Smooth muscle cell (in vitro differentiated cells): ENCODE data around the gene DYNC2H1. TPM values are rescaled to one million over a fixed set of nuclear protein-coding genes. Genes with fewer than 3 reads are reported as not detected.

Experiments
- DNase-seq: peaks from one replicate; lab custom pipeline; 2025; ENCODE audit not compliant: unreplicated experiment; lab: John Stamatoyannopoulos, UW
- H2AFZ ChIP-seq: fragments of 200-600 bp; sonication (generic); 2 replicates; pipeline ENCODE4 v1.6.0; 2016; ENCODE audit warnings: antibody characterized with exemption, low read depth, mild to moderate bottlenecking
- H3F3A ChIP-seq: fragments of 200-600 bp; sonication (generic); 2 replicates; pipeline ENCODE4 v1.6.0; 2017; ENCODE audit warnings: antibody characterized with exemption, low read depth
- H3K27ac ChIP-seq: fragments of 200-600 bp; sonication (generic); 2 replicates; pipeline ENCODE4 v1.5.1; 2016; ENCODE audit warnings: low read depth, mild to moderate bottlenecking
- H3K27me3 ChIP-seq: fragments of 200-600 bp; sonication (generic); 2 replicates; pipeline ENCODE4 v1.6.1; 2016; ENCODE audit warnings: low read depth, mild to moderate bottlenecking
- H3K36me3 ChIP-seq: fragments of 200-600 bp; sonication (generic); 2 replicates; pipeline ENCODE4 v1.5.1; 2016; ENCODE audit warnings: low read depth
- H3K4me1 ChIP-seq: fragments of 200-600 bp; sonication (generic); 2 replicates; pipeline ENCODE4 v1.5.1; 2016; ENCODE audit warnings: low read depth
- H3K4me2 ChIP-seq: fragments of 200-600 bp; sonication (generic); 2 replicates; pipeline ENCODE4 v1.6.0; 2016; ENCODE audit warnings: mild to moderate bottlenecking
- H3K4me3 ChIP-seq: fragments of 200-600 bp; sonication (generic); 2 replicates; pipeline ENCODE4 v1.5.1; 2016; ENCODE audit warnings: mild to moderate bottlenecking
- H3K79me2 ChIP-seq: fragments of 200-600 bp; sonication (generic); 2 replicates; pipeline ENCODE4 v1.6.0; 2016; ENCODE audit warnings: low read depth, mild to moderate bottlenecking
- H3K9ac ChIP-seq: fragments of 200-600 bp; sonication (generic); 2 replicates; pipeline ENCODE4 v1.6.0; 2016; ENCODE audit warnings: low read depth
- H3K9me3 ChIP-seq: fragments of 200-600 bp; sonication (generic); replicated peaks from 2 replicates; pipeline ENCODE4 v1.5.1; 2016; ENCODE audit warnings: low read depth
- H4K20me1 ChIP-seq: fragments of 200-600 bp; sonication (generic); 2 replicates; pipeline ENCODE4 v1.6.0; 2016; ENCODE audit warnings: low read depth
- CTCF ChIP-seq: fragments of 200-600 bp; sonication (generic); IDR thresholded peaks from 2 replicates; pipeline ENCODE4 v1.5.1; 2017; ENCODE audit warnings: borderline replicate concordance, mild to moderate bottlenecking, antibody characterized with exemption; ENCODE audit not compliant: insufficient read depth, poor library complexity, severe bottlenecking
- WGBS: methylation state at CpG from one replicate; pipeline ENCODE4 v1.1.7; 2016; ENCODE audit warnings: low lambda C conversion rate; 5-methylcytosine and 5-hydroxymethylcytosine counted together
- polyA plus RNA-seq: library from polyadenylated mRNA; unstranded; fragments of >200 nt; fragmentation: Nextera tagmentation; extraction: Ambion mirVana; gene quantifications from 2 replicates; pipeline ENCODE4 v1.2.1, GENCODE V29; 2016
- total RNA-seq: library from RNA; depleted of rRNA; stranded (reverse); fragments of >200 nt; gene quantifications from 2 replicates; pipeline ENCODE4 v1.2.3, GENCODE V29; 2014

DYNC2H1 gene
- total and polyA plus RNA-seq, 2 experiments from 2014 or later = 2.3 to 10.8 TPM

GRCh38 chr11:103332409-103332808 is 223.2 kb downstream of the DYNC2H1 start:
- Histone ChIP-seq H4K20me1 (no peaks in the 10 kb centered on the region), H3K4me3 (no peak overlapping the region), H3K79me2 (no peaks in the 10 kb centered on the region), H3K4me1 (no peaks in the 10 kb centered on the region), H3F3A (no peaks in the 10 kb centered on the region), H3K4me2 (no peak overlapping the region), H3K27me3 (no peaks in the 10 kb centered on the region), H2AFZ (no peak overlapping the region), H3K27ac (no peak overlapping the region), H3K36me3 (no peaks in the 10 kb centered on the region), H3K9me3 (no peaks in the 10 kb centered on the region), H3K9ac (no peak overlapping the region)
- no peak for TF ChIP-seq CTCF
- WGBS = 86% methylated on average over 6 of the region's 6 CpGs
- DNase-seq = no peak

DNA sequence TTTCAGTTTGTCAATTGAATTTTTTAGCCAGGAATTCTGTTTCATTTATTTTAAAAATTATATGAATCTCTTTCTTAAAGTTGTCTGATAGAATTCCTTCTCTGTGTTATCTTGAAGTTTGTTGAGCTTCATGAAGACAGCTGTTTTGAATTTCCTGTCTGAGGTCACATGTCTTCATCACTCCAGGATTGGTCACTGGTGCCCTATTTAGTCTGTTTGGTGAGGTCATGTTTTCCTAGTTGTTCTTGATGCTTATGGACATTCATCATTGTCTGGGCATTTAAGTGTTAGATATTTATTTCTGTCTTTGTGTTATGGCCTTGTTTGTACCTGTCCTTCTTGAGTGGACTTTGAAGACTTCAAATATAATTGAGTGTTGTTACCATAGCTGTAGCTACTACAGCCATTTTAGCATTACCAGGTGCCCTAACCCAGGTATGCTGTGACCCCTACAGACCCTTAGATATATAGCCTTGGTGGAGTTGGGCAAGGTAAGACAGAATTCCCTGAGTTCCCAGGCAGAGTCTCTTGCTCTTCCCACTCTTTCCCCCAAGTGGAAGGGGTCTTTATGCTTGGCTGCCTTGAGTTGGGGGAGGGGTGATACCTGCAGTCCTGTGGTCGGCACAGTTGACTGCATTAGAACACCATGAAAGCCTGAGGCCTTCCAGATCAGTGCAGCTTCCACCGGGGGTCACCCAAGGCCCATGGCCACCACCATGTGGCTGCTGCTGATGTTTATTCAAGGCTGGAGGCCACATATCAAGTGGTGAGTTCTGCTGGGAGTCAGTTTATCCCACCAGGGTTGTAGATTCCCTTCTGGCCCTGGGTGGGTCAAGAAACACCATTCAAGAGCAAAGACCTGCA is 229.6 kb downstream of the DYNC2H1 start:
- DNase-seq = no peak
- Histone ChIP-seq H3K9ac (no peak overlapping the region), H3K4me3 (no peak overlapping the region), H3K9me3 (no peaks in the 10 kb centered on the region), H2AFZ (no peak overlapping the region), H3K4me1 (no peaks in the 10 kb centered on the region), H3F3A (no peaks in the 10 kb centered on the region), H3K4me2 (no peak overlapping the region), H3K27me3 (no peaks in the 10 kb centered on the region), H3K79me2 (no peaks in the 10 kb centered on the region), H3K27ac (no peak overlapping the region), H3K36me3 (no peaks in the 10 kb centered on the region), H4K20me1 (no peaks in the 10 kb centered on the region)
- 54% methylated on average over 2 of the region's 2 CpGs for WGBS
- TF ChIP-seq CTCF = no peak

DNA sequence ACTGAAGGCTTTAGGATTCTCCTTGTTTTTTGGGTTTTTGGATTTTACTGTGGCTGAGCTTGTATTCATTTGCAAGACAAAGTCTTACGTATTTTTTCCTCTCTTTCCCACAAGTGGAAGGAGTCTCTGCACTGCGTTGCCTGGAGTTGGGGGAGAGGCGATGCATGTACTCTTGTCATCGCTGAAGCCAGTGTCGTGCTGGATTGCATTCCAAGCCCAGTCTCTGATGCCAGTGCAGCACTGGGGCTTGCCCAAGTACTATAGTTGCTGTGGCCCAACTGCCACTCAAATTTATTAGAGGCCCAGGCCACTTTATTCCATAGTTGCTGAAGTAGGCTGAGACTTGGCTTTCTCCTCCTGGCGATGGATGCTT is 230.2 kb downstream of the DYNC2H1 start:
- no peak for DNase-seq
- Histone ChIP-seq H3K9me3 (no peaks in the 10 kb centered on the region), H3K4me2 (no peak overlapping the region), H3K9ac (no peak overlapping the region), H3F3A (no peaks in the 10 kb centered on the region), H3K4me3 (no peak overlapping the region), H3K27me3 (no peaks in the 10 kb centered on the region), H3K79me2 (no peaks in the 10 kb centered on the region), H2AFZ (no peak overlapping the region), H3K36me3 (no peaks in the 10 kb centered on the region), H4K20me1 (no peaks in the 10 kb centered on the region), H3K4me1 (no peaks in the 10 kb centered on the region), H3K27ac (no peak overlapping the region)
- 75% methylated on average over 6 of the region's 6 CpGs for WGBS
- no peak for TF ChIP-seq CTCF

DNA sequence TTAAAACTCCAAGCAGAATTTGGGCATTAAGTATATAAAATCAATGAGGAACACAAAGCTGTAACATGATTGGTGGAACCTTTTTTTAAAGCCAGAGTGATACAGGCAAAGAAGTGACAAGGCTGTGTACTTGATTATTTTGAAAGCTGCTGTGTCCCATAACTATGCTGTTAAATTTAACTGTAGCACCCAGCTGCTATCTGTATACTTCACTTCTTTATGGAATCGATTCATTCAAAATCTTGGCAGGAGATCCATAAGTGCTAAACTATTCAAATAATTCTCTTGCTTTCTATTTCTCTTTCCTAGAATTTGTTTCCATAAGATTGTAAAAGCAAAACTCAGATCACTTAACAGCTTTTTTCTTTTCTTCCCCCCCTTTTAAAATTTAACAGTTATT is 231.7 kb downstream of the DYNC2H1 start:
- Histone ChIP-seq H3K4me2 (no peak overlapping the region), H4K20me1 (no peaks in the 10 kb centered on the region), H3K36me3 (no peaks in the 10 kb centered on the region), H3K27me3 (no peaks in the 10 kb centered on the region), H3K79me2 (no peaks in the 10 kb centered on the region), H3K4me3 (no peak overlapping the region), H3K9me3 (no peaks in the 10 kb centered on the region), H2AFZ (no peak overlapping the region), H3F3A (no peaks in the 10 kb centered on the region), H3K4me1 (no peaks in the 10 kb centered on the region), H3K27ac (no peak overlapping the region), H3K9ac (no peak overlapping the region)
- WGBS = 93% methylated on average over 1 of the region's 1 CpG
- DNase-seq = no peak
- no peak for TF ChIP-seq CTCF
